T-helper 17 cell (primary cell): ENCODE results near the gene KLHL35. TPM values are rescaled to one million over a fixed set of nuclear protein-coding genes. Genes with fewer than 3 reads are reported as not detected.

ENCODE experiments used
- ATAC-seq: fragments of 150-1000 bp; cut with Tn5 transposase; 2 replicates; pipeline ENCODE4 v1.10.0; 2021; ENCODE audit warnings: mild to moderate bottlenecking, moderate library complexity
- DNase-seq, 3 donors: peaks; one replicate each; pipeline versions ENCODE4 v3.0.0 to v3.0.0-alpha.2; 2020 to 2021
- H3K9me3 ChIP-seq: one replicate; pipeline ENCODE4 v1.7.0; 2013; ENCODE audit warnings: low read length, mild to moderate bottlenecking; ENCODE audit not compliant: control insufficient read depth, poor library complexity, severe bottlenecking
- H3K27ac Mint-ChIP-seq: one replicate; pipeline ENCODE4 v1.8.0; 2022; ENCODE audit warnings: mild to moderate bottlenecking, moderate library complexity, mixed read lengths
- H3K27me3 Mint-ChIP-seq: one replicate; pipeline ENCODE4 v1.8.0; 2022; ENCODE audit warnings: mixed read lengths
- H3K36me3 Mint-ChIP-seq: one replicate; pipeline ENCODE4 v1.8.0; 2022; ENCODE audit warnings: low read depth, mixed read lengths
- H3K4me1 Mint-ChIP-seq: one replicate; pipeline ENCODE4 v1.8.0; 2022; ENCODE audit warnings: mild to moderate bottlenecking, mixed read lengths
- H3K4me3 Mint-ChIP-seq: one replicate; pipeline ENCODE4 v1.8.0; 2022; ENCODE audit warnings: mild to moderate bottlenecking, moderate library complexity, mixed read lengths
- total RNA-seq, 4 donors: library from RNA in 2 of 4; stranded (reverse) in 2 of 4; gene quantifications; one replicate each; pipeline ENCODE4 v1.2.3 and lab custom pipeline; 2022 to 2026

KLHL35 gene
- total RNA-seq, 2 donors from 2014 or later = 1.3 to 3.1 TPM

- H3K9me3 ChIP-seq = no peaks in the 10 kb centered on the region
- peaks cover 25% of the 10 kb centered on the region for H3K4me1 Mint-ChIP-seq
- no peak for ATAC-seq
- peaks cover 2% of the 10 kb centered on the region for H3K36me3 Mint-ChIP-seq
- no peak for DNase-seq
- peaks cover 23% of the 10 kb centered on the region for H3K27me3 Mint-ChIP-seq
- H3K4me3 Mint-ChIP-seq = peak overlapping the region; percentile 91
- peak overlapping the region; percentile 32 for H3K27ac Mint-ChIP-seq
Measured at GRCh38 chr11:75431533-75432525, 1.2 kb downstream of the KLHL35 start.

GRCh38 chr11:75430714-75431532, 2.1 kb downstream of the KLHL35 start:
- Mint-ChIP-seq H3K27me3 (peaks cover 23% of the 10 kb centered on the region), H3K4me1 (peaks cover 25% of the 10 kb centered on the region), H3K27ac (no peak overlapping the region), H3K36me3 (peaks cover 2% of the 10 kb centered on the region), H3K4me3 (peak overlapping the region; percentile 91)
- ATAC-seq (peak; percentile 22), DNase-seq (no peak)
- H3K9me3 ChIP-seq = no peaks in the 10 kb centered on the region

- DNase-seq (peak; percentile 53 to 60 (median 55)), ATAC-seq (peak; percentile 81)
- peaks cover 25% of the 10 kb centered on the region for H3K4me1 Mint-ChIP-seq
- H3K36me3 Mint-ChIP-seq = no peaks in the 10 kb centered on the region
- peaks cover 23% of the 10 kb centered on the region for H3K27me3 Mint-ChIP-seq
- no peak overlapping the region for H3K27ac Mint-ChIP-seq
- H3K4me3 Mint-ChIP-seq = peak overlapping the region; percentile 91
- H3K9me3 ChIP-seq = no peaks in the 10 kb centered on the region
Measured at GRCh38 chr11:75429902-75430713, 2.9 kb downstream of the KLHL35 start.

- peaks cover 25% of the 10 kb centered on the region for H3K4me1 Mint-ChIP-seq
- peak overlapping the region; percentile 84 for H3K4me3 Mint-ChIP-seq
- peak overlapping the region; percentile 72 for H3K27ac Mint-ChIP-seq
- H3K27me3 Mint-ChIP-seq = peaks cover 21% of the 10 kb centered on the region
- no peaks in the 10 kb centered on the region for H3K36me3 Mint-ChIP-seq
- DNase-seq (no peak), ATAC-seq (no peak)
- no peaks in the 10 kb centered on the region for H3K9me3 ChIP-seq
Measured at GRCh38 chr11:75429641-75429901, 3.4 kb downstream of the KLHL35 start.

- peak overlapping the region; percentile 72 for H3K27ac Mint-ChIP-seq
- no peaks in the 10 kb centered on the region for H3K9me3 ChIP-seq
- no peak for DNase-seq
- H3K4me3 Mint-ChIP-seq = peak overlapping the region; percentile 84
- no peak for ATAC-seq
- H3K4me1 Mint-ChIP-seq = peaks cover 25% of the 10 kb centered on the region
- H3K36me3 Mint-ChIP-seq = no peaks in the 10 kb centered on the region
- H3K27me3 Mint-ChIP-seq = peaks cover 19% of the 10 kb centered on the region
Measured at GRCh38 chr11:75428989-75429640, 3.9 kb downstream of the KLHL35 start.

GRCh38 chr11:75428281-75428724, 4.7 kb downstream of the KLHL35 start:
- no peak overlapping the region for H3K27ac Mint-ChIP-seq

GRCh38 chr11:75427181-75427580, 5.8 kb downstream of the KLHL35 start:
- no peaks in the 10 kb centered on the region for H3K36me3 Mint-ChIP-seq
- ATAC-seq = no peak
- H3K27ac Mint-ChIP-seq = peak overlapping the region; percentile 41
- H3K4me3 Mint-ChIP-seq = no peak overlapping the region
- no peaks in the 10 kb centered on the region for H3K9me3 ChIP-seq
- peaks cover 10% of the 10 kb centered on the region for H3K27me3 Mint-ChIP-seq
- H3K4me1 Mint-ChIP-seq = peaks cover 21% of the 10 kb centered on the region
- no peak for DNase-seq

More at GRCh38 chr11:75428281-75428724, 4.7 kb downstream of the KLHL35 start:
- Mint-ChIP-seq H3K4me3 (peak overlapping the region; percentile 71), H3K4me1 (peaks cover 25% of the 10 kb centered on the region), H3K27me3 (peaks cover 19% of the 10 kb centered on the region), H3K36me3 (no peaks in the 10 kb centered on the region)
- no peaks in the 10 kb centered on the region for H3K9me3 ChIP-seq
- DNase-seq (peak; percentile 39 to 51 (median 44)), ATAC-seq (peak; percentile 66)

GRCh38 chr11:75426720-75427086, 6.3 kb downstream of the KLHL35 start:
- ATAC-seq (no peak), DNase-seq (no peak)
- peak overlapping the region; percentile 37 for H3K27ac Mint-ChIP-seq
- H3K4me3 Mint-ChIP-seq = no peak overlapping the region
- H3K36me3 Mint-ChIP-seq = no peaks in the 10 kb centered on the region
- peaks cover 18% of the 10 kb centered on the region for H3K4me1 Mint-ChIP-seq
- H3K9me3 ChIP-seq = no peaks in the 10 kb centered on the region
- H3K27me3 Mint-ChIP-seq = peaks cover 6% of the 10 kb centered on the region

GRCh38 chr11:75425422-75425821, 7.6 kb downstream of the KLHL35 start:
- Mint-ChIP-seq H3K4me3 (no peak overlapping the region), H3K27ac (no peak overlapping the region), H3K27me3 (no peaks in the 10 kb centered on the region), H3K36me3 (no peaks in the 10 kb centered on the region), H3K4me1 (peaks cover 10% of the 10 kb centered on the region)
- DNase-seq = no peak
- no peaks in the 10 kb centered on the region for H3K9me3 ChIP-seq
- no peak for ATAC-seq

- no peaks in the 10 kb centered on the region for H3K27me3 Mint-ChIP-seq
- ATAC-seq (no peak), DNase-seq (no peak)
- H3K27ac Mint-ChIP-seq = peak overlapping the region; percentile 21
- no peak overlapping the region for H3K4me3 Mint-ChIP-seq
- no peaks in the 10 kb centered on the region for H3K36me3 Mint-ChIP-seq
- peaks cover 9% of the 10 kb centered on the region for H3K4me1 Mint-ChIP-seq
- H3K9me3 ChIP-seq = no peaks in the 10 kb centered on the region
Measured at GRCh38 chr11:75424396-75424795, 8.6 kb downstream of the KLHL35 start.

- ATAC-seq = no peak
- H3K36me3 Mint-ChIP-seq = no peaks in the 10 kb centered on the region
- H3K4me1 Mint-ChIP-seq = peaks cover 8% of the 10 kb centered on the region
- H3K9me3 ChIP-seq = no peaks in the 10 kb centered on the region
- peak overlapping the region; percentile 21 for H3K27ac Mint-ChIP-seq
- H3K4me3 Mint-ChIP-seq = no peak overlapping the region
- no peak for DNase-seq
- no peaks in the 10 kb centered on the region for H3K27me3 Mint-ChIP-seq
Measured at GRCh38 chr11:75423721-75424120, 9.3 kb downstream of the KLHL35 start.
